Measurements from ENCODE around the gene KREMEN1. TPM values are rescaled to one million over a fixed set of nuclear protein-coding genes. Genes with fewer than 3 reads are reported as not detected.

The KREMEN1 gene
- total and polyA plus RNA-seq, 2 of the 4 experiments (the other 2 are of a cell fraction): 2.9 to 4.6 TPM

DNA sequence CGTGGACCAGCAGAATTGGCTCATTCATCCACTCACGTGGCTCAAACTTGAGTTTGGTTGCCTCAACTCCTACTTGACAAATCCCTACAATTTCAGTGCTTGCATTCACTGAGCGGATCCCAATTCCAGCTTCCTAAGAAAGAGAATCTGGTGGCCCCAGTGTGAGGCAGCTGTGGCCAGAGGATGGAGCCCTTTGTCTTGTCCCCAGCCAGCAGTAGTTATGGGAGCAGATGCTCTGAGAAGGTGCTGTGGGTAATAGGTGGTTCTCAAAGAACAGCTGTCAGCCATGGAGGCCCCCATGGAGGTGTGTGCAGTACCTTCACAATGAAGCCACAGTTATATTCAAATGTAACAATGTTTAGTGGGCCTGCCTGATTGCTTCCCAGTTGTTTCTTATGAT lies 39.3 kb downstream of the KREMEN1 start:
- WGBS, 2 experiments (ENCODE audit: extremely low coverage in 2 of 2, insufficient read length in 1 of 2): 96% methylated on average over 2 of the region's 3 CpGs; no CpG with 5 or more reads in 1 of the 2 experiments
- Histone ChIP-seq H3K4me3 (ENCODE audit: insufficient read depth, low read depth, low read length) (no peak overlapping the region), H2BK20ac (ENCODE audit: low read depth, low read length) (0 out of 2 replicates have a peak overlapping the region, but pooled peaks have one; percentile 50), H3K9me1 (ENCODE audit: insufficient read depth, low read length) (peaks cover 19% of the 10 kb centered on the region), H3K4ac (ENCODE audit: low read depth, low read length) (peak overlapping the region; percentile 3; the same call in 1 of the 2 replicates), H3K56ac (ENCODE audit: extremely low read depth, insufficient read depth, low read length) (no peak overlapping the region), H3K9me3 (ENCODE audit: control insufficient read depth, insufficient read depth, low read length) (no peaks in the 10 kb centered on the region), H3K18ac (ENCODE audit: low read depth, low read length) (no peak overlapping the region; the same call in 1 of the 2 replicates), H3K27ac (ENCODE audit: insufficient read depth, low read length) (no peak overlapping the region), H4K5ac (ENCODE audit: low read depth, low read length) (peak overlapping the region; percentile 28; the same call in 1 of the 2 replicates), H3K36me3 (ENCODE audit: control insufficient read depth, insufficient read depth, low read length) (no peaks in the 10 kb centered on the region), H2BK120ac (ENCODE audit: low read depth, low read length) (no peak overlapping the region), H4K91ac (ENCODE audit: insufficient read depth, low read depth, low read length) (no peak overlapping the region), H3K23ac (ENCODE audit: low read depth, low read length) (no peak overlapping the region), H3K9ac (ENCODE audit: low read depth, low read length) (no peak overlapping the region), H3K4me1 (ENCODE audit: control insufficient read depth, insufficient read depth, low read length) (peaks cover 27% of the 10 kb centered on the region), H3K4me2 (ENCODE audit: low read depth, low read length) (no peak overlapping the region), H3K79me1 (ENCODE audit: low read depth in 1 of 2, low read length in 2 of 2) (0 out of 4 replicates have a peak, but pooled peaks cover 0 to 3% of the 10 kb centered on the region in 2 experiments), H4K8ac (ENCODE audit: low read depth in 2 of 2, low read length in 2 of 2) (no peak overlapping the region), H4K20me1 (ENCODE audit: insufficient read depth, low read length) (0 out of 2 replicates have a peak, but pooled peaks cover 4% of the 10 kb centered on the region), H2AFZ (replicated peaks; ENCODE audit: low read length, poor library complexity) (no peak overlapping the region), H2AK5ac (ENCODE audit: low read depth, low read length) (0 out of 2 replicates have a peak overlapping the region, but pooled peaks have one; percentile 0), H2AK9ac (replicated peaks; ENCODE audit: low read depth, low read length, poor library complexity) (no peak overlapping the region), H3K27me3 (ENCODE audit: control insufficient read depth, insufficient read depth, low read length) (no peaks in the 10 kb centered on the region), H2BK5ac (ENCODE audit: low read depth, low read length, poor library complexity, severe bottlenecking) (no peak overlapping the region), H3K14ac (replicated peaks; ENCODE audit: low read depth, low read length) (no peak overlapping the region; the same call in 1 of the 2 replicates), H2BK15ac (ENCODE audit: low read depth, low read length) (no peak overlapping the region)
- POLR2A ChIA-PET (ENCODE audit: unreplicated experiment): no interaction called here
- intact Hi-C loops (cut with micrococcal nuclease): no loop called here
- no peak for ATAC-seq (ENCODE audit: low read depth)
- CTCF ChIA-PET: no interaction called here
- BruUV-seq (replicated peaks): no TSS peak
- in situ Hi-C loops (cut with MboI; ENCODE audit: low sequenced_read_pairs): no loop called here
- dilution Hi-C loops (cut with HindIII; ENCODE audit: low sequenced_read_pairs, unreplicated experiment): no loop called here
- no peak for DNase-seq
- no peak for TF ChIP-seq MAFK (IDR thresholded peaks at IDR 0.05; ENCODE audit: low read depth, low read length)
- no peak for TF ChIP-seq CEBPB (IDR thresholded peaks at IDR 0.05; ENCODE audit: low read depth, low read length)
- no peak for TF ChIP-seq RAD21 (IDR thresholded peaks at IDR 0.05; ENCODE audit: low read length)
- no peak for TF ChIP-seq NFE2L2 (IDR thresholded peaks at IDR 0.05; ENCODE audit: low read depth, low read length)
- no peak for TF ChIP-seq FOS (IDR thresholded peaks at IDR 0.05; ENCODE audit: low read depth, low read length)
- TF ChIP-seq MXI1 (IDR thresholded peaks at IDR 0.05; ENCODE audit: borderline replicate concordance, low read depth, low read length): no peak
- TF ChIP-seq, protein P1, sequence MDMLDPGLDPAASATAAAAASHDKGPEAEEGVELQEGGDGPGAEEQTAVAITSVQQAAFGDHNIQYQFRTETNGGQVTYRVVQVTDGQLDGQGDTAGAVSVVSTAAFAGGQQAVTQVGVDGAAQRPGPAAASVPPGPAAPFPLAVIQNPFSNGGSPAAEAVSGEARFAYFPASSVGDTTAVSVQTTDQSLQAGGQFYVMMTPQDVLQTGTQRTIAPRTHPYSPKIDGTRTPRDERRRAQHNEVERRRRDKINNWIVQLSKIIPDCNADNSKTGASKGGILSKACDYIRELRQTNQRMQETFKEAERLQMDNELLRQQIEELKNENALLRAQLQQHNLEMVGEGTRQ (IDR thresholded peaks at IDR 0.05; ENCODE audit: low read depth, low read length): no peak
- TF ChIP-seq MAZ (IDR thresholded peaks at IDR 0.05; ENCODE audit: borderline replicate concordance, low read depth, low read length): no peak
- TF ChIP-seq RCOR1 (IDR thresholded peaks at IDR 0.05; ENCODE audit: insufficient replicate concordance, low read length): no peak
- no peak for TF ChIP-seq BHLHE40 (IDR thresholded peaks at IDR 0.05; ENCODE audit: low read depth, low read length)
- no peak for TF ChIP-seq SMC3 (IDR thresholded peaks at IDR 0.05; ENCODE audit: low read depth, low read length)
- TF ChIP-seq POLR2A (IDR thresholded peaks at IDR 0.05; ENCODE audit: low read depth, low read length): no peak
- TF ChIP-seq, protein P2, sequence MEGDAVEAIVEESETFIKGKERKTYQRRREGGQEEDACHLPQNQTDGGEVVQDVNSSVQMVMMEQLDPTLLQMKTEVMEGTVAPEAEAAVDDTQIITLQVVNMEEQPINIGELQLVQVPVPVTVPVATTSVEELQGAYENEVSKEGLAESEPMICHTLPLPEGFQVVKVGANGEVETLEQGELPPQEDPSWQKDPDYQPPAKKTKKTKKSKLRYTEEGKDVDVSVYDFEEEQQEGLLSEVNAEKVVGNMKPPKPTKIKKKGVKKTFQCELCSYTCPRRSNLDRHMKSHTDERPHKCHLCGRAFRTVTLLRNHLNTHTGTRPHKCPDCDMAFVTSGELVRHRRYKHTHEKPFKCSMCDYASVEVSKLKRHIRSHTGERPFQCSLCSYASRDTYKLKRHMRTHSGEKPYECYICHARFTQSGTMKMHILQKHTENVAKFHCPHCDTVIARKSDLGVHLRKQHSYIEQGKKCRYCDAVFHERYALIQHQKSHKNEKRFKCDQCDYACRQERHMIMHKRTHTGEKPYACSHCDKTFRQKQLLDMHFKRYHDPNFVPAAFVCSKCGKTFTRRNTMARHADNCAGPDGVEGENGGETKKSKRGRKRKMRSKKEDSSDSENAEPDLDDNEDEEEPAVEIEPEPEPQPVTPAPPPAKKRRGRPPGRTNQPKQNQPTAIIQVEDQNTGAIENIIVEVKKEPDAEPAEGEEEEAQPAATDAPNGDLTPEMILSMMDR (conservative IDR thresholded peaks at IDR 0.05; ENCODE audit: low read depth, low read length): no peak
- TF ChIP-seq RFX5 (IDR thresholded peaks at IDR 0.05; ENCODE audit: low read depth, low read length): no peak
- TF ChIP-seq, protein P3, sequence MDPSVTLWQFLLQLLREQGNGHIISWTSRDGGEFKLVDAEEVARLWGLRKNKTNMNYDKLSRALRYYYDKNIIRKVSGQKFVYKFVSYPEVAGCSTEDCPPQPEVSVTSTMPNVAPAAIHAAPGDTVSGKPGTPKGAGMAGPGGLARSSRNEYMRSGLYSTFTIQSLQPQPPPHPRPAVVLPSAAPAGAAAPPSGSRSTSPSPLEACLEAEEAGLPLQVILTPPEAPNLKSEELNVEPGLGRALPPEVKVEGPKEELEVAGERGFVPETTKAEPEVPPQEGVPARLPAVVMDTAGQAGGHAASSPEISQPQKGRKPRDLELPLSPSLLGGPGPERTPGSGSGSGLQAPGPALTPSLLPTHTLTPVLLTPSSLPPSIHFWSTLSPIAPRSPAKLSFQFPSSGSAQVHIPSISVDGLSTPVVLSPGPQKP (IDR thresholded peaks at IDR 0.05; ENCODE audit: borderline replicate concordance, low read depth, low read length): no peak
- no peak for TF ChIP-seq CHD1 (IDR thresholded peaks at IDR 0.05; ENCODE audit: low read depth, low read length)
